Medulla oblongata (tissue), 1 donor: ENCODE measurements around the gene FAM53B.

ENCODE experiments used
- DNase-seq: peaks from one replicate; pipeline ENCODE4 v3.0.0-alpha.2; 2015; ENCODE audit errors: extremely low spot score

FAM53B gene

DNA sequence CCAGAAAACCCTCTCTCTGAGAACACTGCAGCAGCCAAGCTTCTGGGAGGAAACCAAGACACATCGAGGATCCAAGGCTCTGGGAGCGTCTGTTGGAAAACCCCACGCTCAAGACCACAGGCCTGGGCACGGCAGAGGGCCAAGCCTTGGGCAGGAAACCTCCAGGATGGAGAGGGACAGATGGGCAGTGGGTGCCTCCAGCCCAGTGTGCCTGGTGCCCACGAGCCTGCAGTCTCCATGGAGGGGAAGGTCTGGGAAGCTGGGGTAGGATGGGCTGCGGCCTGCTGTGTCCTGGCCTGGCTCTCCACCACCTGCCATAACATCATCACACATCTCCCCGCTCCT, 96.1 kb downstream of the FAM53B start:
- no peak for DNase-seq

GRCh38 chr10:124647421-124648130, 96.6 kb downstream of the FAM53B start:
- peak; percentile 81 for DNase-seq

GRCh38 chr10:124646483-124647352, 97.5 kb downstream of the FAM53B start:
- peak; percentile 74 for DNase-seq

GRCh38 chr10:124645467-124646095, 98.6 kb downstream of the FAM53B start:
- DNase-seq = no peak

- DNase-seq = no peak
Observed at GRCh38 chr10:124644771-124645415, 99.3 kb downstream of the FAM53B start.

GRCh38 chr10:124644236-124644635, 99.9 kb downstream of the FAM53B start:
- no peak for DNase-seq

GRCh38 chr10:124643330-124644009, 100.7 kb downstream of the FAM53B start:
- no peak for DNase-seq

GRCh38 chr10:124642088-124642710, 102.0 kb downstream of the FAM53B start:
- no peak for DNase-seq

DNA sequence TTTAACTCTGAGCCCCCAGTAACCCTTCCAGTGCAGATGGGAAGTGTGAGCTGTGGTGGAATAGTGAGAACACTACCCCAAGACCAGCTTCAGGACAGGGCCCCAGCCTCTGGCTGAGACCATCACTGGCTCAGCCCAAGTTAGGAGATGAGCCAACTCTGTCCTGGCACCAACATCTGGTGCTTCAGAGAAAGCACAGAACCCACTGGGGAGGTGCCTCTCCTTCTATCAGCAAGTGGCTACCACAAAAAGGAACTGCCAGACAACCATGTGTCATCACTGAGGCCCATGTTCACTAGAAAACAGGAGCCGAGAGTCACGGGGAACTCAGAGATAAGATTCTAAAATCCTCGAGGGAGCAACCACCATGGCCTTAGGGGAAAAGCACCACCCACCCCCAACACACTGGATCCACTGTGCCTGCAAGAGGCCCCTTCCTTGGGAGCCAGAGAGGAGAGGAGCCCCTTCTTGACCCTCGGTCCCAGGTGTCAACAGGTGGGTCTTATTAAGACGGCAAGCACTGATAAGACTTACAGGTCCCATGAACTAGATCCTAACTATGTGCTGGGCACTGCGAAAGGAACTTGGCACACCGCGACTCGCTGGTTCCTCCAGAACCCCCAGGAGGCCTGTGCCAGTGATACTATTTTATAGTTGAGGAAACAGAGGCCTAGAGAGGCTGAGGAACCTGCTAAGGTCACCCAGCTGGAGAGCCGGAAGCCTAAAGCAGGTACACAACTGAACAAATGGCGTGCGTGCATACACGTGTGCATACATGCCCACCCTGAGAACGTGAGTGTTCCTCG, 102.7 kb downstream of the FAM53B start:
- DNase-seq = peak; percentile 76

DNA sequence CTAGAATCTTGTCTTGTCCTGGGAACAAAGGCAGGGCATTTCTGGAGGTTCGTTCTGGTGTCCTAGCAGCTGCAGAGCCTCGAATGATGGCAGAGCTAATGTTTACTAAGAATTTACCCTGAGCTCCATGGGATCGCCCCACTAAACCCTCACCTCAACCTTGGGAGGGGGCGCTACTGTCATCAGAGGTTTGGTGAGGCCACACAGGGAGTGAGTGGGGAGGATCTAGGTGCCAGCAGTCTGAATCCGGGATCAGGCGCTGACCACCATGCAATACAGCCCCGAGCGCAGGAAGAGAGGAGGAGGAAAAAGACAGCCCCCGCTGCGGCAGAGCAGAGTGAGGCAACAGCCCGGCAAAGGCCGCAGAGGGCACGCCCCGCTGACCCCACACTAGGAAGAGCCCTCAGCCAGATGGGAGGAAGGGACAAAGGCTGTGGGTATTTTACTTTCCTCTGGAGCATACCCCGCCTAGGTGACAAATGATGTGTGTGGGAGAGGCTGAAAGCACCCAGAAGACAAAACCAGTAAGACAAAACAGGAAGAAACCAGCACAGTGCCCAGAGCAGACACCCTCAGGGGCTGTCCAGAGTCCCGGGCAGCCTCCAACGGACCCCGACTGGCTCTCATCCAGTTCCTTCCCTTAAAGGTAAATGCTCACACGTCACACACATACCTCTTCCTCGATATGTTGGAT, 103.5 kb downstream of the FAM53B start:
- no peak for DNase-seq

DNA sequence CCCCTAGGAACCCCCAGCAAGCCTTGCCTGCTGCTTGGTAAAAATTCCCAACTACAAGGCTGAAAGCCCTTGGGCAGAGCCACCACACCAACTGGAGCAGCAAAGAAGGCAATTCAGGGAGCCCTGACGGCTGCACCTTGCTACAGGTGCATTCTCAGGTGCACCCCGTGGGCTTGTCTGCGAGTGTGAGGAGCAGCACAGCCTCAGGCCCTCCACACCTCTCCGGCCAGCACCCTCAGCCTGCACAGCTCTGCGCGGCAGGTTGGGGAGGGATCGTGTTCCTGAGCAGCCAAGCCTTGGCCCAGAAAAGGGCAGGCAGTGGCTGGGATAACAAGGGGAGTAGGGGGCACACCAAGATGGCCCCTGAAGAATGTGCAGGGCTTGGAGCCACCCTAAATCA, 104.1 kb downstream of the FAM53B start:
- no peak for DNase-seq

- no peak for DNase-seq
Observed at GRCh38 chr10:124639646-124640045, 104.5 kb downstream of the FAM53B start.

DNA sequence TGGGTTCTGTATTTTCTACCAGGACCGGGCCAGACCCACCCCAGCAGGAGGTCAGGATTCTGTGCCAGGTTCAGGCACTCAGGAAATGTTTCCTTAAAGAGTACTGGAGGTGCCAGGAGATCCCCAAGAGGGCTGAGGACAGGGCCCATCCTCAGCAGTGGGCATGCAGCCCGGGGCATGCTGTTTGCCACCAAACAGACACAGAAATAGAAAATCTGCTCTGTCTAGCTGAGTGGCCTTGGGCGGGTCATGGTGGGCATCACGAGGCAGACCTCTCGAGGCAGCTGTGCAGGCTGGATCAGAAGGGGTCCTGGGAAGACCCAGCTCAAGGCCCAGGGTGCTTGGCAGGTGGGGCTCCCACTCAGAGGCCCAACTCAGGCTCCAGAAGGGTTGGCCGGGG, 105.0 kb downstream of the FAM53B start:
- DNase-seq = no peak

GRCh38 chr10:124637746-124638145, 106.4 kb downstream of the FAM53B start:
- DNase-seq = no peak

GRCh38 chr10:124637091-124637700, 107.0 kb downstream of the FAM53B start:
- DNase-seq = no peak

DNA sequence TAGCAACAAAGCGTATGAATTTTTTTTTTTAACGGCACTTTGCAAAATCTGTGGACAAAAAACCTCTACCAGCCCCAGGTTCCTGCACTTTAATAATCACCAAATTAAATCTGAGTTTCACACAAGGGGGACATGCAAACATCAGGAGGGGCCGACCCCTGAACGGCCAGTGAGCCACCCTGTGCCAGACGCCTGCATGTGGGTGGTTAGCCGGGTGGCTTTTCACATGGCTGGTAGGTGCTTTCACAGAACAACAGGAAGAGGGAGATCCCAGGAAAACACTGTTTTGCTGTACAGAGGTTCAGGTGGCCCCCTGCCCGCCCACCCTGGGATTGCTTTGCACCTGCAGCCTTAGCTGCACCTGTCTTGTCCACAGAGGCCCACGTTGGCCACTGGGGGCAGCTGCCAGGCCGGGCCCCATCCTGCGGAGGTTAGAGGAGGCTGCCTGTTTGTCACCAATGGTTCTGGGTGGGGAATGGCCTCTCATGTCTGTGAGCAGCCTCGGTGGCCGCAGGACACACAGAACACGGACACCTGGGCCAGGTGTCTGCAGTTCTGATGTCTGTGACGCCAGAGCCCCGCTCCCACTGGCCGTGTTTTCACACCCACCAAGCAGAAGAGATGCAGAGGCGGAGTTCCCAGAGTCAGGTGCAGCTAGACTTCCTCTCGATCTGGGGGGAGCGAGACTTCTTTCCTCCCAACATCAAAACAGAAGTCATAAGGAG, 107.7 kb downstream of the FAM53B start:
- DNase-seq = no peak

- DNase-seq = no peak
Observed at GRCh38 chr10:124632566-124632965, 111.6 kb downstream of the FAM53B start.

- DNase-seq = peak; percentile 57
Observed at GRCh38 chr10:124632064-124632531, 112.1 kb downstream of the FAM53B start.
